ENCODE results near the gene ASB16. TPM values are rescaled to one million over a fixed set of nuclear protein-coding genes. Genes with fewer than 3 reads are reported as not detected.

ASB16 gene
- total and polyA plus RNA-seq, 9 of the 15 experiments (the other 6 are each of a cell fraction or from before 2014, with no cell fraction given), result 0.03 to 0.07 TPM; not detected in 7

DNA sequence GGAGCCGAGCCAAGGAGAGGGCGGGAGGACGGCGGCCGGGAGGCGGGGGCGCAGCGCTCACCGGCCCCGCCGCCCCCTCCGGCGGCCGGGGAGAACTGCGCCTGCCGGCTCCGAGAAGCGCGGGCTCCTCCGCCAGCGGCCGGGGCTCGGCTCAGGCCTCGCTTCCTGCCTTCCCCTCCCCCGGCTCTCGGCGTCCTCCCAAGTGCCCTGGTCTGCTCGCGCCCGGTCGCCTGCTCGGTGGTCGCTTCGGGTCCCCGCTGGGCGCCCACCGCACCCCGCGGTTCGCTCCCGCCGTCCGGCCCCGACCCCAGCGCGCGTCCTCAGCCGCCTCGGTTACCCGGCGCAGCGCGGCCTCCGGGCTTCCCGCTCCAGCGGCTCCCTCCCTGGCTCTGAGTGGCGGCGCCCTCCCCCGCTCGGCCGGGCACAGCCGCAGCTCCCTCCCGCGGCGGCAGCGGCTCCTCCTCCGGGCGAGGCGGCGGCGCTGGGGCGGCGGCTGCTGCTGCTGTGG lies 48.7 kb downstream of the ASB16 start (continued):
- TF ChIP-seq, protein P1, sequence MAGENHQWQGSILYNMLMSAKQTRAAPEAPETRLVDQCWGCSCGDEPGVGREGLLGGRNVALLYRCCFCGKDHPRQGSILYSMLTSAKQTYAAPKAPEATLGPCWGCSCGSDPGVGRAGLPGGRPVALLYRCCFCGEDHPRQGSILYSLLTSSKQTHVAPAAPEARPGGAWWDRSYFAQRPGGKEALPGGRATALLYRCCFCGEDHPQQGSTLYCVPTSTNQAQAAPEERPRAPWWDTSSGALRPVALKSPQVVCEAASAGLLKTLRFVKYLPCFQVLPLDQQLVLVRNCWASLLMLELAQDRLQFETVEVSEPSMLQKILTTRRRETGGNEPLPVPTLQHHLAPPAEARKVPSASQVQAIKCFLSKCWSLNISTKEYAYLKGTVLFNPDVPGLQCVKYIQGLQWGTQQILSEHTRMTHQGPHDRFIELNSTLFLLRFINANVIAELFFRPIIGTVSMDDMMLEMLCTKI (IDR thresholded peaks at IDR 0.05; ENCODE audit: partially characterized antibody), result no peak
- TF ChIP-seq BRCA1 (IDR thresholded peaks at IDR 0.05) (no peak), BRCA1 (CRISPR knock-in tag; IDR thresholded peaks at IDR 0.05) (peak; percentile 83; the same call in 1 of the 2 replicates), HNRNPL (IDR thresholded peaks at IDR 0.05; ENCODE audit: low read depth, low read length) (peak; percentile 50; the same call in 1 of the 2 replicates), ZBTB1 (CRISPR knock-in tag; IDR thresholded peaks at IDR 0.05; ENCODE audit: borderline replicate concordance, low read depth) (no peak), GATAD2B (IDR thresholded peaks at IDR 0.05; ENCODE audit: borderline replicate concordance) (no peak), PPARD (CRISPR knock-in tag; IDR thresholded peaks at IDR 0.05) (no peak), ZFP36 (IDR thresholded peaks at IDR 0.05; ENCODE audit: low read depth, low read length, partially characterized antibody) (no peak), ZNF282 (CRISPR knock-in tag; IDR thresholded peaks at IDR 0.05) (0 out of 2 replicates have a peak, but pooled peaks have one; percentile 31), ZFP30 (CRISPR knock-in tag; IDR thresholded peaks at IDR 0.05; ENCODE audit: borderline replicate concordance) (no peak), ZNF175 (CRISPR knock-in tag; IDR thresholded peaks at IDR 0.05; ENCODE audit: low read depth) (0 out of 2 replicates have a peak, but pooled peaks have one; percentile 9), MBD1 (CRISPR knock-in tag; IDR thresholded peaks at IDR 0.05) (no peak), ZBTB8A (IDR thresholded peaks at IDR 0.05; ENCODE audit: partially characterized antibody) (no peak), ELF4 (CRISPR knock-in tag; IDR thresholded peaks at IDR 0.05) (no peak), PHF8 (IDR thresholded peaks at IDR 0.05; ENCODE audit: borderline replicate concordance, low read length) (peak; percentile 69; the same call in 1 of the 2 replicates), MCM7 (IDR thresholded peaks at IDR 0.05) (no peak), ARID2 (IDR thresholded peaks at IDR 0.05) (no peak), ZMIZ1 (IDR thresholded peaks at IDR 0.05; ENCODE audit: low read depth in 2 of 2, low read length in 2 of 2) (no peak), ZKSCAN8 (CRISPR knock-in tag; IDR thresholded peaks at IDR 0.05) (no peak), ZNF76 (CRISPR knock-in tag; IDR thresholded peaks at IDR 0.05; ENCODE audit: borderline replicate concordance) (no peak)
- TF ChIP-seq, protein P2, sequence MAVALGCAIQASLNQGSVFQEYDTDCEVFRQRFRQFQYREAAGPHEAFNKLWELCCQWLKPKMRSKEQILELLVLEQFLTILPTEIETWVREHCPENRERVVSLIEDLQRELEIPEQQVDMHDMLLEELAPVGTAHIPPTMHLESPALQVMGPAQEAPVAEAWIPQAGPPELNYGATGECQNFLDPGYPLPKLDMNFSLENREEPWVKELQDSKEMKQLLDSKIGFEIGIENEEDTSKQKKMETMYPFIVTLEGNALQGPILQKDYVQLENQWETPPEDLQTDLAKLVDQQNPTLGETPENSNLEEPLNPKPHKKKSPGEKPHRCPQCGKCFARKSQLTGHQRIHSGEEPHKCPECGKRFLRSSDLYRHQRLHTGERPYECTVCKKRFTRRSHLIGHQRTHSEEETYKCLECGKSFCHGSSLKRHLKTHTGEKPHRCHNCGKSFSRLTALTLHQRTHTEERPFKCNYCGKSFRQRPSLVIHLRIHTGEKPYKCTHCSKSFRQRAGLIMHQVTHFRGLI (CRISPR knock-in tag; IDR thresholded peaks at IDR 0.05), result no peak
